ENCODE data around the gene NOTUM.
A peak's percentile ranks its signal among the peaks of the same experiment; 100 is the strongest.

The NOTUM gene

DNA sequence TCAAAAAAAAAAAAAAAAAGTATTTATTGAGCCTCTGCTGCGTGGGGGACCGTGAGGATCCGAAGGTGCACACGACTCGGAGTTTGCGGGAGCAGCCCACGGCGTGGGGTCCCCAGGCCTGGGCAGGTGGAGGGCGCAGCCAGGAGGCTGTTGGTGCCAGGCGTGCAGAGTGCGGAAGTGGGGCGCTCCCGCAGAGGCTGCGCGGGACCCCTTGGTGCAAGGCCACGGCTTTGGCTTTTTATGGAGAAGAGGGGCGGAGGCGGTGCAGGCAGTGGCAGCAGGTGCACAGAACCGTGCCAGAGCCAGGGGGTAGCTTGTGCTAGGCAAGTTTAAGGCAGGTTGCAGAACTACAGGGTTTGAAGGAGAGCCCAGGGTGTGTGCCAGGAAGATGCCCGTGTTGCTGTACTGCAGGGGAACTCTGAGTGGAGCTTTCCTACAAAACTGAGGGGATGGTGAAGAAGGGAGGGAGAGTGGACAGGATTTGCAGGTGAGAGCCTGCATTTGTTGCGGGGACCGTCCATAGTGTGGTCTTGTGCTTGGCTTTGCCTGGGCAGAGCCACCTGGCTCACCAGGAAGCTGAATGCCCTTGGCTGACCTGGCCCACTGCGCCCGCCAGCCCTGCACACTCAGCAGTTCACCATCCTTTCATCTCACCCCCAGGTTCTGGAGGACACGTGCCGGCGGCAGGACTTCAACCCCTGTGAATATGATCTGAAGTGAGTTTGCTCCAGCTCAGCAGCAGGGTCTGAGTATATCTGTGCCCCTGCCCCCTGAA is 17.7 kb upstream of the NOTUM start:
- no peak overlapping the region for H3K4me3 ChIP-seq (ENCODE audit: low read depth, low read length)

DNA sequence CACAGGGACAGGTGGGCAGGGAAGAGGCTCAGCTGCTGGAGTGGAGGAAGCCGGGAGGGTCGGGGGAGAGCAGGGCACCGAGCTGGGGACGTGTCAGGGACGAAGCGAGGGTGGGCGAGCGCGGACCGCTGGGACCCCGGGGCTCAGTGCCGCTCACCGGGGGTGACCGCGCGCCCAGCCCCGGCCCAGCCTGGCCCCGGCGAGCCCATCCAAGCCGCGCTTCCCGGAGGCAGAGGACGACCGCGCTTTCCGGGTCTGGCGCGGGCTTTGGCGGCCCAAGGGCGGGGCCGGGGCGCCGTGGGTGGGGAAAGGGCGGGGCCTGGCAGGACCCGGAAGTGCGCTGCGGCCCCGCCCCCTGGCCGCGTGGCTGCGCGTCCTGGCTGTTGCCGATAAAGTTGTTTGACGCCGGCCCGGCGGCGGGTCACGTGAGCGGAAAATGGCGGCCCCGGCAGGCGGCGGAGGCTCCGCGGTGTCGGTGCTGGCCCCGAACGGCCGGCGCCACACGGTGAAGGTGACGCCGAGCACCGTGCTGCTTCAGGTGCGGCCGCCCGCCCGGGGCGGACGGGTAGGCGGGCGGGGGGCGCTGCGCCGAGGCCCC is 16.3 kb upstream of the NOTUM start, which contains the start of gene ASPSCR1:
Gene ASPSCR1, plus strand, starts transcription at position 419 of the 598 bp plus-strand sequence. Its CDS starts 18 bp downstream, at position 437.
- peak within 1 kb of the TSS; percentile 69 for H3K4me3 ChIP-seq (ENCODE audit: low read depth, low read length)

DNA sequence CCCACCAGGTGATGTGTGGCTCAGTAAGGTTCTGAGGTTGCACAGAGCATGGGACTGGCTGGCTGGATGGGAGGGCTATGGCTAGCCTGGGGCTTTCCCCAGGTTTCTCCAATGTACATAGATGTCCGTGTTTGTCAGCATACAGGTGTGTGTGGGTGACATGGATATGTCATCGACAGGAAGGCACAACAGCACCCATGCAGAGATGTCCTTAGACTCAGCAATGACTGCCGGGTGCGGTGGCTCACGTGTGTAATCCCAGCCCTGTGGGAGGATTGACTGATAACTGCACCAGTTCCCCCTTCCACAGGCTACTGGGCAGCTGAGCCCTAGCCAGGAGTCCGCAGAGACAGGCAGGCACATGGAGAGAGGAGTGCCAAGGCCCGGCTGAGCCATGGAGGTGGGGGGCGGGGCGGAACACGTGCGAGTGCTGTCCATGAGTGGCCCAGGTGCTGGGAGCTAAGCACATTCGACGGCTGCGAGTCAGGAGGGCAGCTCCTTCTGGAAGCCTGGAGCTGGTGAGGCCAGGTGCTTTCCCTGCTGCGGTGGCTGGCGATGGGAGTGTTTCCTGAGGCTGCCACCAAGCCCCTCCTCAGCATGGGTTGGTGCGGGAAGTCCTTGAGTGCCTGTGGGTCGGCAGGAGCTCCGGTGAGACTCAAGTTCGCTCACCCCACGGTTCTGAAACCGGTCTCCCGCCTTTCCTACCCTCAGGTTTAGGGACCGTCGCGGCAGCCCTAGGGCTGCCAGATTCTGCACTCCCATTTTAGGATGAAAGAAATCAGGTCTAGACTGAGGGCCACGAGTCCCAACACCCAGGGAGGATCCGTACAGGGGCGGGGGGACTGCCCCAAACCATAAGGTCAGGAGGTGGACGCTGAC is 15.6 kb upstream of the NOTUM start:
- peak overlapping the region; percentile 61 for H3K4me3 ChIP-seq (ENCODE audit: low read depth, low read length)

DNA sequence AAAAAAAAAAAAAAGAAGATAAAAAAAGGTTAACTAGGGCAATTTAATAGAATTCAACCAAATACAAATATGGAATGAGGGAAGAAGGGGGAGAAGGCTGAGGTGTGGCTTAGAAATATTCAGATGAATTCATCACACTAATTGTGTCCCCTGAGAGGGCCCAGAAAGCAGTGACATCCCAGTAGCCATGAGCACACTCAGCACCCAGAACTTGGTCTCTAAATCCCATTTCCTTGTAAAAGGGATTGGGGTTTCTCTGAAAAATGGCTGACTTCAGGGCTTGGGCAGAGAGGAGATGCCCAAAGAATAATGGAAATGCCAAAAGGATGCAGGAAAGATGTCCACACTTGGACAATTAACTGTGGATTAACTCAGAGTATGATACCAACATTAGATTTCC is 12.4 kb upstream of the NOTUM start:
- H3K4me3 ChIP-seq (ENCODE audit: low read depth, low read length) = no peak overlapping the region

DNA sequence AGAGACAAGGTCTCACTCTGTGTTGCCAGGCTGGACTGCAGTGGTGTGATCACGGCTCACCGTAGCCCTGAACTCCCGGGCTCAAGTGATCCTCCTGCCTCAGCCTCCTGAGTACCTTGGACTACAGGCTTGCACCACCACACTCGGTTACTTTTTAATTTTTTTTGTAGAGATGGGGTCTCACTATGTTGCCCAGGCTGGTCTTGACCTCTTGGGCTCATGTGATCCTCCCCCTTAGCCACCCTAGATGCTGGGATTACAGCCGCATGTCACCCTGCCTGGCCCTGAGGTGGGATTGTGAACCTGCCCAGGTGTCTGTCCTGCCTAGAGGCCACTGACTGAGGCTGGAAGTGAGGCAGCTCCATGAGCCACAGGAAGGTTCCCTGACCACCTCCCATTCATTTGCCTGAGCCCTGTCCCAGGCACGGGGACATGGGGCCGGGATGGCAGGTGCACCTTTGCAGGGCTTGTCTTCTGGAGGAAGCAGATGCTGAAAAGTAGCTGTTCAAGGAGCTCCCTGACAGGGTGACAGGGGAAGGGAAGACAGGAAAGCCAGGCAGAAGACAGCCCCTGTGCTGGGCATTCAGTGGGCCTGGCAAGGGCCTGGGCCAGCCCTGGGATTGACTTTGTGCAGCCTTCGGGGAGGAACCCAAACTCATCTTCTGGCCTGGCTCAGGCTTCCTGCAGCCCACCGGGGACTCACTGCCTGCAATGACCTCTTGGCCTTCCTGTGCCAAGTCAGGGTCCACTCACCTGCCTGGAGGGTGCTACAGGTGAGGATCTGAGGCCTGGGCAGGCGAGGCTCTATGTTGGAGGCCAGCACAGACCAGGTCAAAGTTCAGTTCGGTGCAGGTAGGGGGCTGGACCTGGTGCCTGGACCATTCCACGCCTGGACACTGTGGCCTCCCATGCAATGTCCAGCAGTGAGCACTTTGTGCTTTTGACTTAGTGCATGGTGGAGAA is 8.1 kb upstream of the NOTUM start:
- no peak overlapping the region for H3K4me3 ChIP-seq (ENCODE audit: low read depth, low read length)

GRCh38 chr17:81968396-81968745 is 7.4 kb upstream of the NOTUM start:
- no peak overlapping the region for H3K4me3 ChIP-seq (ENCODE audit: low read depth, low read length)

DNA sequence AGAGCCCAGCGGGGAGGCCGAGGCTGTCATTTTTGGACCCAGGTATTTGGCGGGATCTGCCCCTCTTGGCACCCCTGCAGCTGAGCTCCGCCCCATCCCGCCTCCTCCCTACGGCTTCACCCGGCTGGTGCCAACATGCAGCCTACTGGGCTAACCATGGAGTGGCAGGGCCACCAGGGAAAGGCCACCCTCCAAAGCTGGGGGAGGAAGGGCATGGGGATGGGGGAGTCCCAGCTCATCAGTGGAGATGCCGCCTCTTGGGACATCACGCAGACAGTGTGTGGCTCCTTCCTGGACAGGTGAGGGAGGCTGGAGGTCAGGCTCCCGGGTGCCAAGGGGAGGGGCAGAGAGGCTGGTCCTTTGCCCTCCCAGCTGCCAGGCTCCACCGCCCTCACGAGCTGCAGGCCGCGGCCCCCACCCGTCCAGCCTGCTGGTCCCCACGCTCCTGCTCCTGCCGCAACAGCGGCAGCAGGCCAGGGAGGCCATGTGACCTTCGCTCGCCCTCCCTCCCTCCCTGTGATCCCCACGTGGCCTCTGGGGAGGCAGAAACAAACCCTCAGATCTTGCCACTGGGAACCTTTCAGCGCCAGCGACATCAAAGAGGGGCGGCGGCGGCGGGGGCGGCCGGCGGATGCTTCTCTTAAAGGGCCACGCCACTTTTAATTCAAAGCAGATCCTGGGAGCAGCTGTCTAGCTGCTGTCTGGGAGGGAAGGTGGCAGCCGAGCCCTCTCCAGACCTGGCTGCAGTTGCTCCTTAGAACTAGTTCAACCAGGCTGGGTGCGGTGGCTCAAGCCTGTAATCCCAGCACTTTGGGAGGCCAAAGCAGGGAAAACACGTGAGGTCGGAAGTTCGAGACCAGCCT is 6.8 kb upstream of the NOTUM start:
- no peak overlapping the region for H3K4me3 ChIP-seq (ENCODE audit: low read depth, low read length)

DNA sequence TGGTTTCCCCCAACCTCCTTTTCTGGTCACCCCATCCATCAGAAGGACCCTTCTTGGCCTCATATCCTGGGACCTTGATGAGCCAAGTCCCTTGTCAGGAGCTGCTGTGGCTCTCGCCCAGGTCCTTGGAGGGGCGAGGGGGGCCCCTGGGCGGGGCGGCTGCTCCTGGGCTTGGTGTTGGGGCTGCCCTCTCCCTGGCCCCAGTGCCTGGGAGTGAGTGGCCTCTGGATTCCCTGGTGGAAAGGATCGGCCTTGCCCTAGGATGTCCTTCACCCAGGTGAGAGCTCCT is 6.2 kb upstream of the NOTUM start:
- no peak overlapping the region for H3K4me3 ChIP-seq (ENCODE audit: low read depth, low read length)

GRCh38 chr17:81966343-81967243 is 5.6 kb upstream of the NOTUM start:
- H3K4me3 ChIP-seq (ENCODE audit: low read depth, low read length) = no peak overlapping the region

DNA sequence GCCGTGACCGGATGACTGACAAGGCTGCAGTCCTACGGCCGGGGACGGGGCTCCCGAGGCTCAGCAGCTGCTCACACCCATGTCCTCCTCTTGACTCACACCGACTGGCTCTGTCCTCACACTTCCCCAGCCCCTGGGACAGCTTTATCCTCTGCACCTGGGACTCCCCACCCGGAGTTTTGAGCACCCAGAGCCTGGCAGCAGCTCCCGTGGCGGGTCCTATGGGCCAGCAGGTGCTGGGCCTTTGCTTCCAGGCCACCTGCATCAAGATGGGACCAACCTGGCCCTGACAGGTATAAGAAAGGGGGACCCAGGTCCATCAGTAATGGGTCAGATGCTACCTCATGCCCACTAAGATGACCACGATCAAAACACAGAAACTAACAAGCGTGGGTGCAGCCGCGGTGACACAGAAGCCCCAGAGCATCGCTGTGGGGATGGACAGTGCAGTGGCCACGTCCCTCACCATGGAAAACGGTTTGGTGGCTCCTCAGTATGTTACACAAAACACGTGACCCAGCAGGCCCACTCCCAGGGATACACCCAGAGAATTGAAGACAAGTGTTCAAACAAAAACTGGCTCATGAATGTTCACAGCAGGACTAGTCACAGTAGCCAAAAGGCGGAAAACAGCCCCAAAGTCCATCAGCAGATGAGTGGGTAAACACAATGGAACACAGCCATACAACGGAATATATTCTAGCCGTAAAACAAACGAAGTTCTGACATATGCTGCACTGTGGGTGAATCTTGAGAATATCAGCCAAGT is 3.3 kb upstream of the NOTUM start:
- no peak overlapping the region for H3K4me3 ChIP-seq (ENCODE audit: low read depth, low read length)

- H3K4me3 ChIP-seq (ENCODE audit: low read depth, low read length) = no peak overlapping the region
These were observed 1.8 kb upstream of the NOTUM start for GRCh38 chr17:81962499-81963441.

GRCh38 chr17:81961521-81962498 is 823 bp upstream of the NOTUM start:
- H3K4me3 ChIP-seq (ENCODE audit: low read depth, low read length) = no peak overlapping the region

- H3K4me3 ChIP-seq (ENCODE audit: low read depth, low read length) = peak overlapping the region; percentile 6
These were observed 643 bp downstream of the NOTUM start for GRCh38 chr17:81960130-81960958.

GRCh38 chr17:81959362-81960129 is 1.4 kb downstream of the NOTUM start:
- H3K4me3 ChIP-seq (ENCODE audit: low read depth, low read length) = no peak overlapping the region

Data from iPS-11a (cell line).